Endodermal cell (in vitro differentiated cells): ENCODE measurements around the gene TOM1L2. TPM values are rescaled to one million over a fixed set of nuclear protein-coding genes. Genes with fewer than 3 reads are reported as not detected.
A peak's percentile ranks its signal among the peaks of the same experiment; 100 is the strongest.

Experiments
- DNase-seq: peaks from one replicate; pipeline ENCODE4 v3.0.0-alpha.2; 2017
- H3K27ac ChIP-seq: 2 replicates; pipeline ENCODE4 v1.5.1; 2013; ENCODE audit warnings: mild to moderate bottlenecking, low read depth, low read length, moderate library complexity
- H3K27me3 ChIP-seq: 2 replicates; pipeline ENCODE4 v1.6.1; 2013; ENCODE audit warnings: mild to moderate bottlenecking, low read length, moderate library complexity; ENCODE audit not compliant: insufficient read depth, control insufficient read depth, poor library complexity, severe bottlenecking
- H3K36me3 ChIP-seq: 2 replicates; pipeline ENCODE4 v1.7.0; 2013; ENCODE audit warnings: mild to moderate bottlenecking, low read length, moderate library complexity; ENCODE audit not compliant: control insufficient read depth, insufficient read depth
- H3K4me1 ChIP-seq: one replicate; pipeline ENCODE4 v1.7.0; 2013; ENCODE audit warnings: low read length; ENCODE audit not compliant: control insufficient read depth, insufficient read depth
- H3K4me3 ChIP-seq: 2 replicates; pipeline ENCODE4 v1.5.1; 2013; ENCODE audit warnings: mild to moderate bottlenecking, low read length, moderate library complexity
- H3K9ac ChIP-seq: 2 replicates; pipeline ENCODE4 v1.6.1; 2013; ENCODE audit warnings: mild to moderate bottlenecking, low read length, moderate library complexity; ENCODE audit not compliant: poor library complexity, severe bottlenecking; ENCODE audit errors: extremely low read depth
- H3K9me3 ChIP-seq: 2 replicates; pipeline ENCODE4 v1.6.1; 2013; ENCODE audit warnings: mild to moderate bottlenecking, low read length, moderate library complexity; ENCODE audit not compliant: control insufficient read depth
- H3K27ac Mint-ChIP-seq: 2 replicates; pipeline ENCODE4 v1.8.0; 2020; ENCODE audit warnings: mixed read lengths
- H3K27me3 Mint-ChIP-seq: 2 replicates; pipeline ENCODE4 v1.8.0; 2021; ENCODE audit warnings: mild to moderate bottlenecking, mixed read lengths; ENCODE audit not compliant: insufficient read depth
- H3K36me3 Mint-ChIP-seq: 2 replicates; pipeline ENCODE4 v1.8.0; 2020; ENCODE audit warnings: low read depth, mixed read lengths
- H3K4me1 Mint-ChIP-seq: 2 replicates; pipeline ENCODE4 v1.8.0; 2020; ENCODE audit warnings: mixed read lengths
- H3K4me3 Mint-ChIP-seq: 2 replicates; pipeline ENCODE4 v1.8.0; 2020; ENCODE audit warnings: mild to moderate bottlenecking, moderate library complexity, mixed read lengths
- H3K9me3 Mint-ChIP-seq: 2 replicates; pipeline ENCODE4 v1.8.0; 2020; ENCODE audit warnings: mild to moderate bottlenecking, mixed read lengths
- CTCF ChIP-seq: fragments of 200-600 bp; sonication (generic); conservative IDR thresholded peaks from 2 replicates; pipeline ENCODE4 v1.5.0; 2021; ENCODE audit warnings: antibody characterized with exemption, mild to moderate bottlenecking
- WGBS, 2 experiments: methylation state at CpG; one replicate each; pipeline versions ENCODE4 v1.1.5 to v1.1.7; 2013; ENCODE audit warnings: missing lambda C conversion rate in 2 of 2, mixed read lengths in 1 of 2; ENCODE audit not compliant: insufficient coverage in 1 of 2, insufficient read length in 1 of 2; 5-methylcytosine and 5-hydroxymethylcytosine counted together
- total RNA-seq, 2 donors: library from RNA; stranded (reverse); fragmentation: NEBNext Ultra II Directional in 1 of 2; extraction: Animal tissue kit (Norgen Biotek cat#: 25700) in 1 of 2; gene quantifications; 2 replicates in 1 of 2; 3 replicates in 1 of 2; pipeline ENCODE4 v1.2.1, GENCODE V29; 2021

TOM1L2 gene
- total RNA-seq, 2 donors from 2014 or later: 10.2 to 11.5 TPM

GRCh38 chr17:17911001-17911613, 61.1 kb downstream of the TOM1L2 start:
- Mint-ChIP-seq H3K9me3 (peaks cover 10% of the 10 kb centered on the region), H3K27me3 (no peaks in the 10 kb centered on the region), H3K27ac (no peak overlapping the region), H3K4me3 (no peak overlapping the region), H3K36me3 (peaks cover 10% of the 10 kb centered on the region), H3K4me1 (peaks cover 21% of the 10 kb centered on the region)
- no peaks in the 10 kb centered on the region for H3K27me3 ChIP-seq
- no peaks in the 10 kb centered on the region for H3K36me3 ChIP-seq
- DNase-seq: peak; percentile 50
- no peaks in the 10 kb centered on the region for H3K9me3 ChIP-seq
- 90 to 91% methylated on average over 8 to 10 of the region's 10 CpGs for WGBS, 2 experiments
- no peak overlapping the region for H3K9ac ChIP-seq
- peaks cover 6% of the 10 kb centered on the region for H3K4me1 ChIP-seq
- no peak overlapping the region for H3K4me3 ChIP-seq
- TF ChIP-seq CTCF: no peak
- peak overlapping the region; percentile 47 for H3K27ac ChIP-seq

- Histone ChIP-seq H3K27ac (no peak overlapping the region), H3K4me1 (peaks cover 6% of the 10 kb centered on the region), H3K4me3 (no peak overlapping the region), H3K36me3 (no peaks in the 10 kb centered on the region), H3K9ac (no peak overlapping the region), H3K9me3 (no peaks in the 10 kb centered on the region), H3K27me3 (no peaks in the 10 kb centered on the region)
- Mint-ChIP-seq H3K4me3 (no peak overlapping the region), H3K27me3 (no peaks in the 10 kb centered on the region), H3K27ac (no peak overlapping the region), H3K36me3 (peaks cover 10% of the 10 kb centered on the region), H3K4me1 (peaks cover 21% of the 10 kb centered on the region), H3K9me3 (peaks cover 10% of the 10 kb centered on the region)
- WGBS, 2 experiments: 80 to 85% methylated on average over 1 to 4 of the region's 4 CpGs
- peak; percentile 35 for DNase-seq
- TF ChIP-seq CTCF: no peak
Measured at GRCh38 chr17:17910060-17910459, 62.1 kb downstream of the TOM1L2 start.

GRCh38 chr17:17909078-17909477, 63.1 kb downstream of the TOM1L2 start:
- Mint-ChIP-seq H3K9me3 (peaks cover 10% of the 10 kb centered on the region), H3K36me3 (peaks cover 10% of the 10 kb centered on the region)
- WGBS, 2 experiments: 93 to 95% methylated on average over 3 to 5 of the region's 5 CpGs

More at GRCh38 chr17:17909078-17909477, 63.1 kb downstream of the TOM1L2 start:
- Mint-ChIP-seq H3K27ac (no peak overlapping the region), H3K27me3 (no peaks in the 10 kb centered on the region), H3K4me1 (peaks cover 16% of the 10 kb centered on the region), H3K4me3 (no peak overlapping the region)
- Histone ChIP-seq H3K9ac (no peak overlapping the region), H3K4me1 (peaks cover 4% of the 10 kb centered on the region), H3K36me3 (no peaks in the 10 kb centered on the region), H3K27ac (no peak overlapping the region), H3K4me3 (no peak overlapping the region), H3K9me3 (no peaks in the 10 kb centered on the region), H3K27me3 (no peaks in the 10 kb centered on the region)
- TF ChIP-seq CTCF: no peak
- no peak for DNase-seq
